HL-60 (cell line): ENCODE results near the gene HOXB8.

Experiments used
- DNase-seq, 2 experiments: peaks; one replicate each; pipeline ENCODE4 v3.0.0-alpha.2; 2010 to 2020; ENCODE audit warnings: low read depth in 1 of 2, low spot score in 1 of 2
- H3K27ac ChIP-seq: fragments of 250-450 bp; sonication (Bioruptor Pico); replicated peaks from 2 replicates; pipeline ENCODE4 v1.5.1; 2020; ENCODE audit warnings: mild to moderate bottlenecking, moderate library complexity
- H3K27me3 ChIP-seq: fragments of 250-450 bp; sonication (Bioruptor Pico); 2 replicates; pipeline ENCODE4 v1.5.1; 2021; ENCODE audit warnings: mild to moderate bottlenecking, moderate library complexity; ENCODE audit not compliant: insufficient read depth, poor library complexity, severe bottlenecking
- H3K4me3 ChIP-seq: replicated peaks from 2 replicates; pipeline ENCODE4 v1.5.1; 2011; ENCODE audit warnings: mild to moderate bottlenecking, control low read depth, low read length; ENCODE audit not compliant: insufficient read depth
- CTCF ChIP-seq: IDR thresholded peaks from one replicate; pipeline ENCODE4 v1.5.1; 2011; ENCODE audit warnings: low read length, control low read depth, inconsistent platforms; ENCODE audit not compliant: insufficient read depth
- GABPA ChIP-seq: IDR thresholded peaks from 2 replicates; pipeline ENCODE4 v1.6.1; 2012; ENCODE audit warnings: low read depth
- POLR2AphosphoS5 ChIP-seq: IDR thresholded peaks from 2 replicates; pipeline ENCODE4 v1.6.1; 2012; ENCODE audit warnings: low read depth
- REST ChIP-seq: IDR thresholded peaks from 2 replicates; pipeline ENCODE4 v1.6.1; 2012; ENCODE audit warnings: low read depth; ENCODE audit not compliant: insufficient replicate concordance
- SPI1 ChIP-seq: IDR thresholded peaks from 2 replicates; pipeline ENCODE4 v1.6.1; 2012; ENCODE audit warnings: low read depth, mild to moderate bottlenecking, borderline replicate concordance

The HOXB8 gene

GRCh38 chr17:48641541-48642058, 26.5 kb upstream of the HOXB8 start:
- Histone ChIP-seq H3K27me3 (peaks cover 77% of the 10 kb centered on the region), H3K27ac (no peak overlapping the region), H3K4me3 (no peak overlapping the region)
- TF ChIP-seq REST: no peak
- TF ChIP-seq CTCF: no peak
- TF ChIP-seq SPI1: no peak
- TF ChIP-seq GABPA: no peak
- no peak for TF ChIP-seq POLR2AphosphoS5
- no peak for DNase-seq

- peaks cover 75% of the 10 kb centered on the region for H3K27me3 ChIP-seq
- no peak overlapping the region for H3K4me3 ChIP-seq
- TF ChIP-seq CTCF (no peak), SPI1 (no peak), REST (no peak), POLR2AphosphoS5 (no peak), GABPA (no peak)
- H3K27ac ChIP-seq: no peak overlapping the region
- no peak for DNase-seq
Observed at GRCh38 chr17:48640858-48641180, 25.7 kb upstream of the HOXB8 start.

GRCh38 chr17:48639982-48640857, 25.1 kb upstream of the HOXB8 start:
- H3K27ac ChIP-seq: no peak overlapping the region
- no peak for DNase-seq
- no peak for TF ChIP-seq POLR2AphosphoS5
- no peak for TF ChIP-seq CTCF
- no peak for TF ChIP-seq GABPA
- TF ChIP-seq SPI1: no peak
- TF ChIP-seq REST: no peak
- H3K4me3 ChIP-seq: no peak overlapping the region
- peaks cover 77% of the 10 kb centered on the region for H3K27me3 ChIP-seq
